ENCODE results near the gene INPP5A. TPM values are rescaled to one million over a fixed set of nuclear protein-coding genes. Genes with fewer than 3 reads are reported as not detected.
"Not testable (repeated sequence)": the region's sequence is repeated elsewhere in the genome, so short reads cannot be mapped to it uniquely, and the experiment has no call there.

Gene INPP5A
- total RNA-seq, 1 experiment from 2014 or later = 16.6 TPM

DNA sequence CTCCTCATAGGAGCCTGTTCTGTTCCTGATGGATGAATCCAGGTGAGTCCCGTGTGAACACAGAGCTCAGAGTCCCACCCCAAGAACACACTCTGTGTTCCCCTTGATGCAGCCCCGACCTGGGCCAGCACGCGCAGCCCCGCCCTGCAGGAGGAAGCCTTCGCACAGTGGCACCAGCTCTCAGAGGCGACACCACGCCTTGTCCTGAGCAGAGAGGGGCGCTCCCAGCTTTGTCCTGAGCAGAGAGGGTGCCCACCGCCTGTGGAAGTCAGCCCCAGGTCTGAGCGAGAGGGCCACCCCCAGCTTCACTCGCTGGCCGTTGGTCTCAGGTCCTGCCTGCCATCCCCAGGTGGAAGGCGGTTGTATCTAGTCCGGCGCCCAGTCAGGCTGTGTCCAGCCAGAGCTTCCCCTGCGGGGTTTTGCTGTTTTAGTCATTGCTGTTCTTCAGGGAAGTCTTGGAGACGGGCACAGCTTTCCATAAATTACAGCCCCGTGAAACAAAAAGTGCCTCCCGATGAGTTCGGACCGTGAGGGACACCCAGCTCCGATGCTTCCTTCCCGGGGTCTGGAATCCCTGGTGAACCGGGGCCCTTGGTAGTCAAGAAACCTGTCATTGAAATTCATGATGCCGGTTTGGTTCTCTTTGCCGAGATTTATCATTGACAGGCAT is 204.7 kb downstream of the INPP5A start:
- no peak overlapping the region for H3K27ac Mint-ChIP-seq (ENCODE audit: unreplicated experiment)
- H3K9me3 Mint-ChIP-seq (ENCODE audit: low read depth, unreplicated experiment) = no peaks in the 10 kb centered on the region
- CTCF ChIA-PET = no interaction called here
- no peak for DNase-seq
- BruUV-seq (replicated peaks) = no TSS peak
- no peaks in the 10 kb centered on the region for H3K27me3 Mint-ChIP-seq (ENCODE audit: unreplicated experiment)
- intact Hi-C loops (cut with micrococcal nuclease; ENCODE audit: unreplicated experiment) = no loop called here
- H3K4me1 Mint-ChIP-seq (ENCODE audit: low read depth, unreplicated experiment) = no peaks in the 10 kb centered on the region
- no peak overlapping the region for H3K4me3 Mint-ChIP-seq (ENCODE audit: low read depth, unreplicated experiment)
- TF ChIP-seq CTCF (IDR thresholded peaks at IDR 0.05; ENCODE audit: unreplicated experiment) = no peak
- H3K36me3 Mint-ChIP-seq (ENCODE audit: insufficient read depth, unreplicated experiment) = peaks cover 6% of the 10 kb centered on the region

GRCh38 chr10:132742837-132743194 is 205.2 kb downstream of the INPP5A start:
- H3K36me3 Mint-ChIP-seq (ENCODE audit: insufficient read depth, unreplicated experiment) = peaks cover 6% of the 10 kb centered on the region
- no peak overlapping the region for H3K4me3 Mint-ChIP-seq (ENCODE audit: low read depth, unreplicated experiment)
- DNase-seq = no peak
- no peaks in the 10 kb centered on the region for H3K9me3 Mint-ChIP-seq (ENCODE audit: low read depth, unreplicated experiment)
- CTCF ChIA-PET = no interaction called here
- no peak for TF ChIP-seq CTCF (IDR thresholded peaks at IDR 0.05; ENCODE audit: unreplicated experiment)
- H3K4me1 Mint-ChIP-seq (ENCODE audit: low read depth, unreplicated experiment) = no peaks in the 10 kb centered on the region
- intact Hi-C loops (cut with micrococcal nuclease; ENCODE audit: unreplicated experiment) = no loop called here
- no peak overlapping the region for H3K27ac Mint-ChIP-seq (ENCODE audit: unreplicated experiment)
- no peaks in the 10 kb centered on the region for H3K27me3 Mint-ChIP-seq (ENCODE audit: unreplicated experiment)
- BruUV-seq (replicated peaks) = no TSS peak

DNA sequence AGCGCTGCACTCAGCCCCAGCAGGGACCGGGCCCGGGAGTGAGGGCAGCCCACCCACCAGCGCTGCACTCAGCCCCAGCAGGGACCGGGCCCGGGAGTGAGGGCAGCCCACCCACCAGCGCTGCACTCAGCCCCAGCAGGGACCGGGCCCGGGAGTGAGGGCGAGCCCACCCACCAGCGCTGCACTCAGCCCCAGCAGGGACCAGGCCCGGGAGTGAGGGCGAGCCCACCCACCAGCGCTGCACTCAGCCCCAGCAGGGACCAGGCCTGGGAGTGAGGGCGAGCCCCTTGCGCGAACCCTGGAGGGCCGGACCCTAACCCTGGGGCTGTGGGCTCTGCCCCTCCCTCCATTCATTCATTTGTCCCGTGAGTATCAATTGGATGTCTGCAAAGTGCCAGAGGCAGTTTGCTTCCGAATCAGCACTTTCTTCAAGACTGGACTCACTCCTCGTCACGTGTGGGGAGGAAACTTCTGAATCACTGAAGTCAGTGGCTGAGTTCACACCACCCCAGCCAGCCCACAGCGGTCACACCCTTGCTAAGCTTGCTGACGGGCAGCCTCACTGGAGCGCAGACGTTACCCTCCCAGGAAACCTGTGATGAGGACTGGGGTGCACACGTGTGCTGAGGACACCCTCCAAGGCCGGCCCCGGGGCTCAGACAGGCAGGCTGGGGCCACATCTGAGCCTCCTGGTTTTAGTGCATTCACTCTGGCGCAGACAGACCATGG is 205.8 kb downstream of the INPP5A start:
- H3K27ac Mint-ChIP-seq (ENCODE audit: unreplicated experiment); H3K4me1 Mint-ChIP-seq (ENCODE audit: low read depth, unreplicated experiment); H3K27me3 Mint-ChIP-seq (ENCODE audit: unreplicated experiment); H3K36me3 Mint-ChIP-seq (ENCODE audit: insufficient read depth, unreplicated experiment); intact Hi-C loops (cut with micrococcal nuclease; ENCODE audit: unreplicated experiment); BruUV-seq (replicated peaks); CTCF ChIA-PET; DNase-seq; H3K9me3 Mint-ChIP-seq (ENCODE audit: low read depth, unreplicated experiment); H3K4me3 Mint-ChIP-seq (ENCODE audit: low read depth, unreplicated experiment): not testable (repeated sequence)

DNA sequence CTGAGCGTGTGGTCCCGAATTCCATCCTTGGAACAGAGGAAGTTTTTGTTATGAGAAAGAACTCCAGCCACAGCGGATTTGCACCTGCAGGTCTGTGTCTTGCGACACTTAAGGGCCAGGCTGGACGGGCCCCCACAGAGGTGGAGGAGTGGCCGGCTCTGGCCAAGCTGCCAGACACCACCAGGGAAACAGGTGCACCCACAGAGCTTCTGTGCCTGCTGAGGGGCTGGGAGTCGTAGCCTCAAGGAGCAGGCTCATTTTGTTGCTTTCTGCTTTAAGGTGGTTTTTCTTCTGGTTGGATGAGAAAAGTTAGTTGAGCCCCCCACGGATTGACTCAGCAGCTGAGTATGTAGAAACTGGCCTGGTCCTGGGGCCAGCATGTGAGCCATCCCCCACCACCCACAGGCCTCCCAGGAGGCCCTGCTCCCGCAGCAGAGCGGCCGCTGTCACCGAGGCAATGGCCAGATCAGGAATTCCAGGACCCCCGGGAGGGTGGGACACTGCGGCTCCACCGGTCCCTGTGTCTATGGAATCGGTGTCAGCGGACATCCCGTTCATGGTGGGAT is 206.4 kb downstream of the INPP5A start:
- no peaks in the 10 kb centered on the region for H3K4me1 Mint-ChIP-seq (ENCODE audit: low read depth, unreplicated experiment)
- H3K36me3 Mint-ChIP-seq (ENCODE audit: insufficient read depth, unreplicated experiment) = peaks cover 6% of the 10 kb centered on the region
- no peak overlapping the region for H3K27ac Mint-ChIP-seq (ENCODE audit: unreplicated experiment)
- intact Hi-C loops (cut with micrococcal nuclease; ENCODE audit: unreplicated experiment) = no loop called here
- CTCF ChIA-PET = no interaction called here
- BruUV-seq (replicated peaks) = no TSS peak
- H3K9me3 Mint-ChIP-seq (ENCODE audit: low read depth, unreplicated experiment) = no peaks in the 10 kb centered on the region
- no peak for TF ChIP-seq CTCF (IDR thresholded peaks at IDR 0.05; ENCODE audit: unreplicated experiment)
- no peaks in the 10 kb centered on the region for H3K27me3 Mint-ChIP-seq (ENCODE audit: unreplicated experiment)
- no peak overlapping the region for H3K4me3 Mint-ChIP-seq (ENCODE audit: low read depth, unreplicated experiment)
- no peak for DNase-seq

GRCh38 chr10:132744839-132745238 is 207.3 kb downstream of the INPP5A start:
- no TSS peak for BruUV-seq (replicated peaks)
- CTCF ChIA-PET = interaction anchor here (0.7 kb wide), 1 partner anchor 304 kb away, joined by 6 read pairs; no protein-coding TSS in a partner anchor
- no peak for DNase-seq
- H3K4me3 Mint-ChIP-seq (ENCODE audit: low read depth, unreplicated experiment) = no peak overlapping the region
- no peak overlapping the region for H3K27ac Mint-ChIP-seq (ENCODE audit: unreplicated experiment)
- H3K36me3 Mint-ChIP-seq (ENCODE audit: insufficient read depth, unreplicated experiment) = no peaks in the 10 kb centered on the region
- H3K9me3 Mint-ChIP-seq (ENCODE audit: low read depth, unreplicated experiment) = no peaks in the 10 kb centered on the region
- no peaks in the 10 kb centered on the region for H3K27me3 Mint-ChIP-seq (ENCODE audit: unreplicated experiment)
- no peaks in the 10 kb centered on the region for H3K4me1 Mint-ChIP-seq (ENCODE audit: low read depth, unreplicated experiment)
- no peak for TF ChIP-seq CTCF (IDR thresholded peaks at IDR 0.05; ENCODE audit: unreplicated experiment)
- intact Hi-C loops (cut with micrococcal nuclease; ENCODE audit: unreplicated experiment) = no loop called here

Data from Calu3 (cell line).